HCT116 (cell line): Measurements from ENCODE around the gene TPP1. TPM values are rescaled to one million over a fixed set of nuclear protein-coding genes. Genes with fewer than 3 reads are reported as not detected.

ENCODE experiments used
- ATAC-seq: fragments of 200-7000 bp; cut with Tn5 transposase; 2 replicates; pipeline ENCODE4 v1.9.1; 2020; ENCODE audit warnings: mild to moderate bottlenecking, moderate library complexity
- BruUV-seq: library from RNA; stranded (reverse); fragments of 400-500 nt; replicated peaks from 2 replicates; lab custom pipeline; 2021; lab: Mats Ljungman, UMichigan
- CTCF ChIA-PET: fragments of 300-600 bp; sonication (Branson Sonifier 250); formaldehyde crosslinking; loops from one replicate; lab custom pipeline; 2021; ENCODE audit warnings: antibody characterized with exemption; lab: Charles Lee
- POLR2A ChIA-PET: fragments of 300-600, 350-600 bp; sonication (Branson Sonifier 250); formaldehyde crosslinking; loops from one replicate; lab custom pipeline; 2021; ENCODE audit warnings: antibody characterized with exemption; lab: Charles Lee
- RAD21 ChIA-PET, 2 experiments: fragments of 300-600 bp; sonication (Branson Sonifier 250); formaldehyde crosslinking; loops; one replicate each; lab custom pipeline; 2023; ENCODE audit warnings: low total read pairs in 2 of 2; ENCODE audit not compliant: uncharacterized antibody in 2 of 2, unreplicated experiment in 2 of 2, low non-redundant PET in 1 of 2; lab: Charles Lee
- DNase-seq: peaks from one replicate; pipeline ENCODE4 v3.0.0-alpha.2; 2010; ENCODE audit warnings: low read depth, low spot score
- H2AFZ ChIP-seq: fragments of 200-600 bp; shearing (Covaris generic), sonication (generic); 2 replicates; pipeline ENCODE4 v1.6.1; 2017; ENCODE audit warnings: low read depth, mixed run types, mixed read lengths, antibody characterized with exemption, low read length; ENCODE audit not compliant: poor library complexity, severe bottlenecking
- H3K27ac ChIP-seq: 2 replicates; pipeline ENCODE4 v1.5.1; 2012; ENCODE audit warnings: low read depth, low read length
- H3K27me3 ChIP-seq: fragments of 200-600 bp; sonication (generic); 2 replicates; pipeline ENCODE4 v1.6.1; 2016; ENCODE audit warnings: mixed run types, low read length, mixed read lengths; ENCODE audit not compliant: insufficient read depth
- H3K36me3 ChIP-seq, 2 experiments: fragments of 200-500 bp in 1 of 2; fragments of 200-600 bp in 1 of 2; sonication (Bioruptor generic) in 1 of 2; sonication (generic) in 1 of 2; 2 replicates each; pipeline versions ENCODE4 v1.5.1 to v1.6.1; 2014 to 2016; ENCODE audit warnings: low read length in 2 of 2, inconsistent platforms in 1 of 2, mixed read lengths in 1 of 2, mixed run types in 1 of 2; ENCODE audit not compliant: insufficient read depth in 2 of 2, control insufficient read depth in 1 of 2
- H3K4me1 ChIP-seq, 2 experiments: fragments of 200-600 bp in 1 of 2; sonication (generic) in 1 of 2; 2 replicates each; pipeline versions ENCODE4 v1.5.1 to v1.6.1; 2012 to 2017; ENCODE audit warnings: low read length in 2 of 2, inconsistent platforms in 1 of 2, mild to moderate bottlenecking in 1 of 2, mixed read lengths in 1 of 2, mixed run types in 1 of 2, moderate library complexity in 1 of 2; ENCODE audit not compliant: insufficient read depth in 2 of 2, control insufficient read depth in 1 of 2
- H3K4me2 ChIP-seq: fragments of 200-600 bp; sonication (generic); 2 replicates; pipeline ENCODE4 v1.6.1; 2017; ENCODE audit warnings: mixed run types, low read length, mixed read lengths
- H3K4me3 ChIP-seq, 2 experiments: fragments of 200-600 bp in 1 of 2; sonication (generic) in 1 of 2; replicated peaks in 1 of 2; 2 replicates each; pipeline ENCODE4 v1.5.1; 2011 to 2016; ENCODE audit warnings: low read length in 2 of 2, control low read depth in 1 of 2, low read depth in 1 of 2, mild to moderate bottlenecking in 1 of 2, mixed read lengths in 1 of 2, mixed run types in 1 of 2
- H3K79me2 ChIP-seq: fragments of 200-600 bp; sonication (generic); 2 replicates; pipeline ENCODE4 v1.6.1; 2017; ENCODE audit warnings: mild to moderate bottlenecking, mixed run types, low read length, moderate library complexity, mixed read lengths; ENCODE audit not compliant: insufficient read depth
- H3K9ac ChIP-seq: fragments of 200-600 bp; sonication (generic); 2 replicates; pipeline ENCODE4 v1.6.1; 2016; ENCODE audit warnings: low read length, mixed read lengths
- H3K9me2 ChIP-seq: fragments of 200-600 bp; sonication (generic), shearing (Covaris generic); 2 replicates; pipeline ENCODE4 v1.6.1; 2017; ENCODE audit warnings: mixed run types, mild to moderate bottlenecking, moderate library complexity; ENCODE audit not compliant: insufficient read depth
- H3K9me3 ChIP-seq, 2 experiments: fragments of 200-500 bp in 1 of 2; fragments of 200-600 bp in 1 of 2; sonication (Bioruptor generic) in 1 of 2; sonication (generic) in 1 of 2; 2 replicates each; pipeline ENCODE4 v1.6.1; 2014 to 2017; ENCODE audit warnings: low read length in 2 of 2, mixed read lengths in 2 of 2, inconsistent platforms in 1 of 2, low read depth in 1 of 2, mild to moderate bottlenecking in 1 of 2, mixed run types in 1 of 2, moderate library complexity in 1 of 2; ENCODE audit not compliant: control insufficient read depth in 1 of 2, insufficient read depth in 1 of 2
- H4K20me1 ChIP-seq: fragments of 200-600 bp; sonication (generic), shearing (Covaris generic); 2 replicates; pipeline ENCODE4 v1.6.1; 2017; ENCODE audit warnings: mixed run types, mild to moderate bottlenecking, moderate library complexity; ENCODE audit not compliant: insufficient read depth
- CBX3 ChIP-seq: IDR thresholded peaks from 2 replicates; pipeline ENCODE4 v1.6.1; 2012; ENCODE audit warnings: low read depth
- EGR1 ChIP-seq: IDR thresholded peaks from 2 replicates; pipeline ENCODE4 v1.6.1; 2012; ENCODE audit warnings: low read depth
- EZH2phosphoT487 ChIP-seq: fragments of 200-600 bp; IDR thresholded peaks from 2 replicates; pipeline ENCODE4 v1.6.1; 2018; ENCODE audit warnings: antibody characterized with exemption, borderline replicate concordance
- JUND ChIP-seq: IDR thresholded peaks from 2 replicates; pipeline ENCODE4 v1.6.1; 2012
- SIN3A ChIP-seq: IDR thresholded peaks from 2 replicates; pipeline ENCODE4 v1.6.1; 2012; ENCODE audit warnings: low read depth
- SP1 ChIP-seq: IDR thresholded peaks from 2 replicates; pipeline ENCODE4 v1.6.1; 2012; ENCODE audit warnings: low read depth
- SRF ChIP-seq: IDR thresholded peaks from 2 replicates; pipeline ENCODE4 v1.6.1; 2012; ENCODE audit warnings: low read depth
- YY1 ChIP-seq: IDR thresholded peaks from 2 replicates; pipeline ENCODE4 v1.6.1; 2011; ENCODE audit warnings: low read length, low read depth, moderate library complexity, mild to moderate bottlenecking; ENCODE audit not compliant: insufficient replicate concordance; ENCODE audit errors: extremely low read depth
- ZFX ChIP-seq: fragments of 450-650 bp; IDR thresholded peaks from 2 replicates; pipeline ENCODE4 v1.6.1; 2017
- intact Hi-C: fragments of 100-400 bp; cut with micrococcal nuclease; formaldehyde crosslinking; loops from 2 replicates; pipeline ENCODE4 v1.10.0; 2022
- total RNA-seq: library from RNA; stranded (reverse); gene quantifications from one replicate; pipeline ENCODE4 v1.2.1, GENCODE V29; 2021; ENCODE audit not compliant: unreplicated experiment
- TF ChIP-seq, protein P1 (sequence below): IDR thresholded peaks from 2 replicates; pipeline ENCODE4 v1.6.1; 2012
- TF ChIP-seq, protein P2 (sequence below): IDR thresholded peaks from 2 replicates; pipeline ENCODE4 v1.6.1; 2012; ENCODE audit warnings: low read depth

TPP1 gene
- total RNA-seq, 1 experiment from 2014 or later, result 44.7 TPM

DNA sequence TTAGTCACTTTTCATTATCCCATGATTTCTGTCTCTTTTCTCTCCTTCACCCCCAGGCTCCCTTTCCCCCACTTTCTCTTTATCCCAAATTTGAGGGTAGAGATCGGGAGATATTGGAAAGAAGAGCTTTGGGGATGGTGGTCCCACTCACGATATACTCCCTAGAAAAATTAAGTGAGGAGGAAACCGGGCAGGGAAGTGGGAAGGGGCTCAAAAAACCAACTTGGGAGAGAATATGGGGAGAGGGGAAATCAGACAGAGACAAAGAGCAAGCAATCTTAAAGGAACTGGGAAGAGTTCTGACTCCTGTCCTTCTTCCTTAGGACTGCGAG, 37.3 kb upstream of the TPP1 start:
- intact Hi-C loops, result no loop called here
- ChIA-PET RAD21 (no interaction called here), CTCF (interaction anchor here (0.9 to 1.3 kb wide), 2 partner anchors 11 to 125 kb away, joined by 3 to 5 read pairs; no protein-coding TSS in a partner anchor), POLR2A (interaction anchor here (1.0 kb wide), 1 partner anchor 27 kb away, joined by 3 read pairs; the partner anchor contains the start of gene MRPL17)
- Histone ChIP-seq H3K4me2 (no peak overlapping the region), H3K36me3 (no peaks in the 10 kb centered on the region), H3K4me1 (no peaks in the 10 kb centered on the region), H4K20me1 (no peaks in the 10 kb centered on the region), H3K27me3 (peaks cover 8% of the 10 kb centered on the region; the same call in 1 of the 2 replicates), H3K27ac (no peak overlapping the region), H3K9me2 (no peaks in the 10 kb centered on the region), H3K4me3 (no peak overlapping the region), H2AFZ (no peak overlapping the region), H3K9ac (no peak overlapping the region), H3K79me2 (no peaks in the 10 kb centered on the region)
- no peak for ATAC-seq
- BruUV-seq, result no TSS peak
- TF ChIP-seq ZFX (no peak), SP1 (no peak), EGR1 (no peak), CBX3 (no peak), SIN3A (no peak), EZH2phosphoT487 (no peak), YY1 (no peak), SRF (no peak), JUND (no peak)
- TF ChIP-seq, protein P1, sequence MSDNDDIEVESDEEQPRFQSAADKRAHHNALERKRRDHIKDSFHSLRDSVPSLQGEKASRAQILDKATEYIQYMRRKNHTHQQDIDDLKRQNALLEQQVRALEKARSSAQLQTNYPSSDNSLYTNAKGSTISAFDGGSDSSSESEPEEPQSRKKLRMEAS, result no peak
- TF ChIP-seq, protein P2, sequence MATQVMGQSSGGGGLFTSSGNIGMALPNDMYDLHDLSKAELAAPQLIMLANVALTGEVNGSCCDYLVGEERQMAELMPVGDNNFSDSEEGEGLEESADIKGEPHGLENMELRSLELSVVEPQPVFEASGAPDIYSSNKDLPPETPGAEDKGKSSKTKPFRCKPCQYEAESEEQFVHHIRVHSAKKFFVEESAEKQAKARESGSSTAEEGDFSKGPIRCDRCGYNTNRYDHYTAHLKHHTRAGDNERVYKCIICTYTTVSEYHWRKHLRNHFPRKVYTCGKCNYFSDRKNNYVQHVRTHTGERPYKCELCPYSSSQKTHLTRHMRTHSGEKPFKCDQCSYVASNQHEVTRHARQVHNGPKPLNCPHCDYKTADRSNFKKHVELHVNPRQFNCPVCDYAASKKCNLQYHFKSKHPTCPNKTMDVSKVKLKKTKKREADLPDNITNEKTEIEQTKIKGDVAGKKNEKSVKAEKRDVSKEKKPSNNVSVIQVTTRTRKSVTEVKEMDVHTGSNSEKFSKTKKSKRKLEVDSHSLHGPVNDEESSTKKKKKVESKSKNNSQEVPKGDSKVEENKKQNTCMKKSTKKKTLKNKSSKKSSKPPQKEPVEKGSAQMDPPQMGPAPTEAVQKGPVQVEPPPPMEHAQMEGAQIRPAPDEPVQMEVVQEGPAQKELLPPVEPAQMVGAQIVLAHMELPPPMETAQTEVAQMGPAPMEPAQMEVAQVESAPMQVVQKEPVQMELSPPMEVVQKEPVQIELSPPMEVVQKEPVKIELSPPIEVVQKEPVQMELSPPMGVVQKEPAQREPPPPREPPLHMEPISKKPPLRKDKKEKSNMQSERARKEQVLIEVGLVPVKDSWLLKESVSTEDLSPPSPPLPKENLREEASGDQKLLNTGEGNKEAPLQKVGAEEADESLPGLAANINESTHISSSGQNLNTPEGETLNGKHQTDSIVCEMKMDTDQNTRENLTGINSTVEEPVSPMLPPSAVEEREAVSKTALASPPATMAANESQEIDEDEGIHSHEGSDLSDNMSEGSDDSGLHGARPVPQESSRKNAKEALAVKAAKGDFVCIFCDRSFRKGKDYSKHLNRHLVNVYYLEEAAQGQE, result no peak
- TF ChIP-seq, all 23 proteins: peak for 0
- DNase-seq, result no peak
- no peaks in the 10 kb centered on the region for H3K9me3 ChIP-seq
